GM12878 (cell line): ENCODE results near the gene RNF130.

Experiments
- CREB1 ChIP-seq: IDR thresholded peaks from 2 replicates; pipeline ENCODE4 v1.6.1; 2012; ENCODE audit warnings: low read depth, mild to moderate bottlenecking, inconsistent platforms
- EP300 ChIP-seq, 2 experiments: fragments of 150-350 bp in 1 of 2; IDR thresholded peaks; 2 replicates each; pipeline ENCODE4 v1.6.1; 2011 to 2012; ENCODE audit warnings: low read depth in 2 of 2, low read length in 2 of 2, borderline replicate concordance in 1 of 2, improper control_type of control experiment in 1 of 2, inconsistent platforms in 1 of 2; ENCODE audit not compliant: control insufficient read depth in 1 of 2
- NFYA ChIP-seq: IDR thresholded peaks from 2 replicates; pipeline ENCODE4 v1.6.1; 2011; ENCODE audit warnings: low read depth, mild to moderate bottlenecking, low read length, improper control_type of control experiment, borderline replicate concordance
- NR2F1 ChIP-seq: fragments of 450-650 bp; conservative IDR thresholded peaks from 2 replicates; pipeline ENCODE4 v1.6.1; 2017; ENCODE audit warnings: mild to moderate bottlenecking
- TF ChIP-seq, protein P1 (sequence below): IDR thresholded peaks from 2 replicates; pipeline ENCODE4 v1.6.1; 2011; ENCODE audit warnings: low read depth, low read length, improper control_type of control experiment, borderline replicate concordance
- TF ChIP-seq, protein P2 (sequence below): fragments of 450-650 bp; IDR thresholded peaks from 2 replicates; pipeline ENCODE4 v1.6.1; 2017; ENCODE audit warnings: mild to moderate bottlenecking

DNA sequence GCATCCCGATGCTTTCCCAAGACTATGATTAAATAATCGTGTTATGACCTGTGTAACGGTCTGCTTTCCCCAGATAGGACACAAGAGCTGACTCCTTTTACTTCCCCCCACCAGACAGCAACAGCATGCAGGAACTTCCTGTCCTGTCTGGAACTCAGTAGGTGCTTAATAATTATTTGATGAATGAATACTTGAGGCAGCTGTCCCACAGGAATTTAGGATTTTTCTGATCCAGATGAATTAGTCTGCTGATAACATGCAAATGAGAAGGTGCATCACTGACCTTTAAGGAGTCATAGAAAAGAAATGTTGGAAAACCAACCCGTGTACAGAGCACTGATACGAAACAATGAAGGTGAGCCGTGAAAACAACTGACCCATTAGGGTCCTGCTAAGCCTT, 12.2 kb downstream of the RNF130 start:
- no peak for TF ChIP-seq CREB1
- TF ChIP-seq, protein P1, sequence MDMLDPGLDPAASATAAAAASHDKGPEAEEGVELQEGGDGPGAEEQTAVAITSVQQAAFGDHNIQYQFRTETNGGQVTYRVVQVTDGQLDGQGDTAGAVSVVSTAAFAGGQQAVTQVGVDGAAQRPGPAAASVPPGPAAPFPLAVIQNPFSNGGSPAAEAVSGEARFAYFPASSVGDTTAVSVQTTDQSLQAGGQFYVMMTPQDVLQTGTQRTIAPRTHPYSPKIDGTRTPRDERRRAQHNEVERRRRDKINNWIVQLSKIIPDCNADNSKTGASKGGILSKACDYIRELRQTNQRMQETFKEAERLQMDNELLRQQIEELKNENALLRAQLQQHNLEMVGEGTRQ, result no peak
- TF ChIP-seq EP300 (IDR thresholded peaks at IDR 0.05; ENCODE audit: borderline replicate concordance in 1 of 2, control insufficient read depth in 1 of 2, low read depth in 2 of 2, low read length in 2 of 2), result no peak
- no peak for TF ChIP-seq NR2F1
- TF ChIP-seq NFYA, result no peak
- TF ChIP-seq, protein P2, sequence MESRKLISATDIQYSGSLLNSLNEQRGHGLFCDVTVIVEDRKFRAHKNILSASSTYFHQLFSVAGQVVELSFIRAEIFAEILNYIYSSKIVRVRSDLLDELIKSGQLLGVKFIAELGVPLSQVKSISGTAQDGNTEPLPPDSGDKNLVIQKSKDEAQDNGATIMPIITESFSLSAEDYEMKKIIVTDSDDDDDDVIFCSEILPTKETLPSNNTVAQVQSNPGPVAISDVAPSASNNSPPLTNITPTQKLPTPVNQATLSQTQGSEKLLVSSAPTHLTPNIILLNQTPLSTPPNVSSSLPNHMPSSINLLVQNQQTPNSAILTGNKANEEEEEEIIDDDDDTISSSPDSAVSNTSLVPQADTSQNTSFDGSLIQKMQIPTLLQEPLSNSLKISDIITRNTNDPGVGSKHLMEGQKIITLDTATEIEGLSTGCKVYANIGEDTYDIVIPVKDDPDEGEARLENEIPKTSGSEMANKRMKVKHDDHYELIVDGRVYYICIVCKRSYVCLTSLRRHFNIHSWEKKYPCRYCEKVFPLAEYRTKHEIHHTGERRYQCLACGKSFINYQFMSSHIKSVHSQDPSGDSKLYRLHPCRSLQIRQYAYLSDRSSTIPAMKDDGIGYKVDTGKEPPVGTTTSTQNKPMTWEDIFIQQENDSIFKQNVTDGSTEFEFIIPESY, result no peak
